Amniotic epithelial cell (primary cell): ENCODE data around the gene C5orf47.
A peak's percentile ranks its signal among the peaks of the same experiment; 100 is the strongest.

Experiments used
- DNase-seq: peaks from one replicate; pipeline ENCODE4 v3.0.0-alpha.2; 2010; ENCODE audit warnings: low read depth

Gene C5orf47

GRCh38 chr5:174044466-174045254 lies 55.7 kb downstream of the C5orf47 start:
- no peak for DNase-seq

GRCh38 chr5:174045470-174046025 lies 56.6 kb downstream of the C5orf47 start, which contains the start of gene NSG2:
Gene NSG2, plus strand, starts transcription at chr5:174045706. Its CDS starts 1,050 bp downstream, at chr5:174046756.
- peak; percentile 78 for DNase-seq

- no peak for DNase-seq
These were observed 57.6 kb downstream of the C5orf47 start for GRCh38 chr5:174046558-174046957.

- no peak for DNase-seq
These were observed 58.6 kb downstream of the C5orf47 start for GRCh38 chr5:174047472-174048099.

- no peak for DNase-seq
These were observed 63.7 kb downstream of the C5orf47 start for GRCh38 chr5:174052636-174053035.

- no peak for DNase-seq
These were observed 64.9 kb downstream of the C5orf47 start for GRCh38 chr5:174053905-174054304.
